OCI-LY3 (cell line): ENCODE results near the gene HTR3A.
"Not testable (repeated sequence)": the region's sequence is repeated elsewhere in the genome, so short reads cannot be mapped to it uniquely, and the experiment has no call there.

Experiments used
- H2AFZ ChIP-seq: fragments of 200-600, 300-600 bp; shearing (Covaris generic); 2 replicates; pipeline ENCODE4 v1.6.0; 2014; ENCODE audit warnings: antibody characterized with exemption, low read depth, low read length
- H3K27ac ChIP-seq: fragments of 200-600, 300-600 bp; sonication (generic); 2 replicates; pipeline ENCODE4 v1.5.1; 2014; ENCODE audit warnings: mild to moderate bottlenecking, low read length, moderate library complexity, mixed read lengths
- H3K27me3 ChIP-seq: fragments of 200-600, 300-600 bp; sonication (generic); 2 replicates; pipeline ENCODE4 v1.6.1; 2014; ENCODE audit warnings: low read depth, low read length, mixed read lengths
- H3K36me3 ChIP-seq: fragments of 200-600, 300-600 bp; sonication (generic); replicated peaks from 2 replicates; pipeline ENCODE3; 2014; ENCODE audit warnings: low read depth, low read length, mixed read lengths
- H3K4me1 ChIP-seq: fragments of 300-600, 200-600 bp; sonication (generic); 2 replicates; pipeline ENCODE4 v1.6.1; 2014; ENCODE audit warnings: low read length, mixed read lengths
- H3K4me2 ChIP-seq: fragments of 200-600, 300-600 bp; sonication (generic); 2 replicates; pipeline ENCODE4 v1.6.1; 2014; ENCODE audit warnings: low read length, mixed read lengths
- H3K4me3 ChIP-seq: fragments of 300-600, 200-600 bp; sonication (generic); 2 replicates; pipeline ENCODE4 v1.5.1; 2014; ENCODE audit warnings: antibody characterized with exemption, mild to moderate bottlenecking, low read length, moderate library complexity
- H3K79me2 ChIP-seq: fragments of 300-600, 200-600 bp; shearing (Covaris generic); 2 replicates; pipeline ENCODE4 v1.6.1; 2014; ENCODE audit warnings: mild to moderate bottlenecking, low read length, mixed read lengths
- H3K9ac ChIP-seq: fragments of 300-600, 200-600 bp; shearing (Covaris generic); 2 replicates; pipeline ENCODE4 v1.6.0; 2014; ENCODE audit warnings: mild to moderate bottlenecking, low read length, moderate library complexity
- H3K9me3 ChIP-seq: fragments of 200-600, 300-600 bp; shearing (Covaris generic); 2 replicates; pipeline ENCODE4 v1.6.1; 2014; ENCODE audit warnings: low read length, mixed read lengths; ENCODE audit not compliant: insufficient read depth
- H4K20me1 ChIP-seq: fragments of 200-600, 300-600 bp; sonication (generic); 2 replicates; pipeline ENCODE4 v1.6.1; 2016; ENCODE audit warnings: low read length, mixed read lengths; ENCODE audit not compliant: insufficient read depth
- CTCF ChIP-seq: fragments of 200-600, 300-600 bp; sonication (generic); IDR thresholded peaks from 2 replicates; pipeline ENCODE4 v1.5.1; 2014; ENCODE audit warnings: antibody characterized with exemption, low read length, low read depth
- EZH2phosphoT487 ChIP-seq: fragments of 200-600 bp; shearing (Covaris generic); IDR thresholded peaks from 2 replicates; pipeline ENCODE4 v1.6.1; 2018; ENCODE audit warnings: antibody characterized with exemption, mixed run types, low read depth

Gene HTR3A

GRCh38 chr11:113974741-113975470 is at the start of gene HTR3A:
TSS of gene HTR3A (plus strand) at chr11:113975108. CDS start at chr11:113975326, 218 bp downstream.
- peaks cover 11% of the 10 kb centered on the region for H3K36me3 ChIP-seq
- peaks cover 63% of the 10 kb centered on the region for H3K4me1 ChIP-seq
- TF ChIP-seq CTCF (peak; percentile 10; the same call in 1 of the 2 replicates), EZH2phosphoT487 (no peak)
- no peaks in the 10 kb centered on the region for H3K9me3 ChIP-seq
- H3K27me3 ChIP-seq, result no peaks in the 10 kb centered on the region
- peak within 1 kb of the TSS; percentile 79 for H3K4me2 ChIP-seq
- peak within 1 kb of the TSS; percentile 88 for H3K9ac ChIP-seq
- peaks cover 26% of the 10 kb centered on the region for H3K79me2 ChIP-seq
- H3K4me3 ChIP-seq, result peak within 1 kb of the TSS; percentile 76
- peak within 1 kb of the TSS; percentile 99 for H3K27ac ChIP-seq
- no peaks in the 10 kb centered on the region for H4K20me1 ChIP-seq
- no peak within 1 kb of the TSS; the same call in 1 of the 2 replicates for H2AFZ ChIP-seq

- Histone ChIP-seq H3K4me1 (peaks cover 16% of the 10 kb centered on the region), H3K4me2 (peak overlapping the region; percentile 54), H3K27me3 (no peaks in the 10 kb centered on the region), H3K9me3 (no peaks in the 10 kb centered on the region), H4K20me1 (no peaks in the 10 kb centered on the region), H3K79me2 (no peaks in the 10 kb centered on the region), H2AFZ (peak overlapping the region; percentile 26), H3K36me3 (no peaks in the 10 kb centered on the region), H3K4me3 (peak overlapping the region; percentile 45), H3K27ac (no peak overlapping the region), H3K9ac (no peak overlapping the region)
- no peak for TF ChIP-seq CTCF
- no peak for TF ChIP-seq EZH2phosphoT487
These were observed 48.4 kb upstream of the HTR3A start for GRCh38 chr11:113926273-113927197.

- Histone ChIP-seq H3K27ac (no peak overlapping the region), H3K4me2 (no peak overlapping the region), H4K20me1 (no peaks in the 10 kb centered on the region), H3K36me3 (no peaks in the 10 kb centered on the region), H3K79me2 (no peaks in the 10 kb centered on the region), H3K9ac (no peak overlapping the region), H2AFZ (no peak overlapping the region), H3K4me1 (peaks cover 16% of the 10 kb centered on the region), H3K9me3 (no peaks in the 10 kb centered on the region), H3K4me3 (no peak overlapping the region), H3K27me3 (no peaks in the 10 kb centered on the region)
- no peak for TF ChIP-seq EZH2phosphoT487
- no peak for TF ChIP-seq CTCF
These were observed 46.6 kb upstream of the HTR3A start for GRCh38 chr11:113928311-113928710.

- H3K4me1 ChIP-seq, result no peaks in the 10 kb centered on the region; the same call in 1 of the 2 replicates
- no peak overlapping the region for H3K9ac ChIP-seq
- no peaks in the 10 kb centered on the region for H4K20me1 ChIP-seq
- H3K79me2 ChIP-seq, result no peaks in the 10 kb centered on the region
- no peaks in the 10 kb centered on the region for H3K9me3 ChIP-seq
- H3K27me3 ChIP-seq, result no peaks in the 10 kb centered on the region
- H3K4me2 ChIP-seq, result no peak overlapping the region
- H3K27ac ChIP-seq, result no peak overlapping the region
- no peak overlapping the region for H3K4me3 ChIP-seq
- TF ChIP-seq EZH2phosphoT487, result no peak
- TF ChIP-seq CTCF, result no peak
- H2AFZ ChIP-seq, result no peak overlapping the region
- no peaks in the 10 kb centered on the region for H3K36me3 ChIP-seq
These were observed 42.1 kb upstream of the HTR3A start for GRCh38 chr11:113932788-113933187.

GRCh38 chr11:113934193-113934592 is 40.7 kb upstream of the HTR3A start:
- not testable (repeated sequence) for H3K27me3 ChIP-seq, H3K36me3 ChIP-seq, H3K4me3 ChIP-seq, H3K27ac ChIP-seq, H3K9ac ChIP-seq, H2AFZ ChIP-seq, H3K79me2 ChIP-seq, H3K4me1 ChIP-seq, H4K20me1 ChIP-seq, H3K4me2 ChIP-seq, H3K9me3 ChIP-seq
